ENCODE results near the gene SOBP. TPM values are rescaled to one million over a fixed set of nuclear protein-coding genes. Genes with fewer than 3 reads are reported as not detected.
A peak's percentile ranks its signal among the peaks of the same experiment; 100 is the strongest.

SOBP gene
- total RNA-seq, 1 donor from 2014 or later: 6.8 TPM

DNA sequence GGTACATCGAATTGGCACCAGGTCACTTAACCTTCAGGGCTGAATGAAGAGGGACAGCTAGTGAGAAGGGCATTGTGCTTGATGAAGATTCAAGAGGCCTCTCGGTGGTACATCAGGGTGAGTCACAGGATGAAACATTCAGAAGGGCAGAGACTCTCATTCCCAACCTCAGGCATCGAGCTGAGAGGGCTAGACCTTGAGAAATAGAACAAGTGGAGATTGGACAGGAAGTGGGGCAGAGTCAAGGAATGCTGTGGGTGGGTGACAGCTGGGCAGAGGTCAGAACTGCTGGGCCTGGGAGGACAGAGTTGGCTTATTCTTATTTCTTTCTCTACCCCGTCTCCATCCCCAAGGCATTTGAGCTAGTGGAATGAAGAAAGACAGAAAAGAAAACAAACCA lies 208.2 kb downstream of the SOBP start:
- Histone ChIP-seq H3K27ac (no peak overlapping the region), H3K4me1 (no peaks in the 10 kb centered on the region), H3K27me3 (no peaks in the 10 kb centered on the region), H3K4me3 (no peak overlapping the region), H3K9me3 (no peaks in the 10 kb centered on the region), H3K36me3 (no peaks in the 10 kb centered on the region)
- intact Hi-C loops (cut with DNase I): no loop called here
- ATAC-seq: peak; percentile 39
- DNase-seq: no peak
- TF ChIP-seq, protein P1, sequence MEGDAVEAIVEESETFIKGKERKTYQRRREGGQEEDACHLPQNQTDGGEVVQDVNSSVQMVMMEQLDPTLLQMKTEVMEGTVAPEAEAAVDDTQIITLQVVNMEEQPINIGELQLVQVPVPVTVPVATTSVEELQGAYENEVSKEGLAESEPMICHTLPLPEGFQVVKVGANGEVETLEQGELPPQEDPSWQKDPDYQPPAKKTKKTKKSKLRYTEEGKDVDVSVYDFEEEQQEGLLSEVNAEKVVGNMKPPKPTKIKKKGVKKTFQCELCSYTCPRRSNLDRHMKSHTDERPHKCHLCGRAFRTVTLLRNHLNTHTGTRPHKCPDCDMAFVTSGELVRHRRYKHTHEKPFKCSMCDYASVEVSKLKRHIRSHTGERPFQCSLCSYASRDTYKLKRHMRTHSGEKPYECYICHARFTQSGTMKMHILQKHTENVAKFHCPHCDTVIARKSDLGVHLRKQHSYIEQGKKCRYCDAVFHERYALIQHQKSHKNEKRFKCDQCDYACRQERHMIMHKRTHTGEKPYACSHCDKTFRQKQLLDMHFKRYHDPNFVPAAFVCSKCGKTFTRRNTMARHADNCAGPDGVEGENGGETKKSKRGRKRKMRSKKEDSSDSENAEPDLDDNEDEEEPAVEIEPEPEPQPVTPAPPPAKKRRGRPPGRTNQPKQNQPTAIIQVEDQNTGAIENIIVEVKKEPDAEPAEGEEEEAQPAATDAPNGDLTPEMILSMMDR (IDR thresholded peaks at IDR 0.05): no peak

DNA sequence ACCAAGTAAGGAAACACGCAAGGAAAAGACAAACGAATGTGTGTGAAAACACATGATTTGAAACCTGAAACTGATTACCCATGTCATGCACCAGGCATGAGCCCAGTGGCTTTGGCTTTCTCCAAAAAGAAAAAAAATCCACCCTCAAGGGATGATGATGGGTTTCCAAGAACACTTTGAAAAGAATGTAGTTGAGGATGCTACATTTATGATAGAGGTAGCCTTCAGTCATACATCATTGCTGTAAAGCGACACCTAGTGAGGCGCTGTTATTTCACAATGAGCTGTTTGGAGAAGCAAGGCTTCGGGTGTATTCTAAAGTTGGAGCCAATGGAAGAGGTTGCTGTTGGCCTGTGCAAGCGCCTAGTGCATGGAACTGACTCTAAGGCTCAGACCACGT lies 209.3 kb downstream of the SOBP start:
- H3K36me3 ChIP-seq: no peaks in the 10 kb centered on the region
- H3K9me3 ChIP-seq: no peaks in the 10 kb centered on the region
- intact Hi-C loops (cut with DNase I): no loop called here
- TF ChIP-seq, protein P1 (IDR thresholded peaks at IDR 0.05): no peak
- no peak overlapping the region for H3K27ac ChIP-seq
- no peak for ATAC-seq
- no peaks in the 10 kb centered on the region for H3K27me3 ChIP-seq
- no peaks in the 10 kb centered on the region for H3K4me1 ChIP-seq
- no peak overlapping the region for H3K4me3 ChIP-seq
- DNase-seq: no peak

DNA sequence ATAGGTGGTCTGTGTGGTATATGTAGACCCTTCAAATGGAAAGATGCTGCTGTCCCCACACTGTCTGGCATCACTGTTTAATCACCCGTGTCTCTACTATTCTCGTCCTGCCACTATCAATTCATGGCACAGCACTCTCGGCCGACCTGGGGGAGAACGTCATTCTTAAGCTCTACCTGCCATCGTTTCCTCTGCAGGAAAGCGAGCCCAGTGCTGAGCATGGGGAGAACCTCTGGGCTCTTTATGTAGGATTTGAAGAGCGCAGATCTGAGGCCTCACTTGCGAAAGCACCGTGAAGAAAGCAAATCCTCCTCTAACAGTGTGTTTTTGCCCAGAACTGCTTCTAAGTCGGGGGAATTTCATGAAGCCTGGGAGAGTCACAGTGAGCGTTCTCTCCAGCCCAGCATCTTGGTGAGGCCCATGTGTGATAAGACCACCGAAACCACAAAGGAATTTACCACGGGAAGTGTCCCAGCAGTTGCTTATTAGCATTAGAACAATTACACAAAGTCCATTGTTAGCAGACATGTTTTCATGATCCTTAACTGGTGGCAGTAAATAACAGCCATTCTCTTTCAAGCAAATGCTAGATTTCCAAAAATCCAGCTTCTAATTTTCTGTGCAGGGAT lies 209.9 kb downstream of the SOBP start:
- no peaks in the 10 kb centered on the region for H3K36me3 ChIP-seq
- TF ChIP-seq, protein P1 (IDR thresholded peaks at IDR 0.05): no peak
- DNase-seq (no peak), ATAC-seq (no peak)
- no peaks in the 10 kb centered on the region for H3K9me3 ChIP-seq
- H3K27ac ChIP-seq: no peak overlapping the region
- intact Hi-C loops (cut with DNase I): no loop called here
- no peaks in the 10 kb centered on the region for H3K27me3 ChIP-seq
- no peak overlapping the region for H3K4me3 ChIP-seq
- no peaks in the 10 kb centered on the region for H3K4me1 ChIP-seq

DNA sequence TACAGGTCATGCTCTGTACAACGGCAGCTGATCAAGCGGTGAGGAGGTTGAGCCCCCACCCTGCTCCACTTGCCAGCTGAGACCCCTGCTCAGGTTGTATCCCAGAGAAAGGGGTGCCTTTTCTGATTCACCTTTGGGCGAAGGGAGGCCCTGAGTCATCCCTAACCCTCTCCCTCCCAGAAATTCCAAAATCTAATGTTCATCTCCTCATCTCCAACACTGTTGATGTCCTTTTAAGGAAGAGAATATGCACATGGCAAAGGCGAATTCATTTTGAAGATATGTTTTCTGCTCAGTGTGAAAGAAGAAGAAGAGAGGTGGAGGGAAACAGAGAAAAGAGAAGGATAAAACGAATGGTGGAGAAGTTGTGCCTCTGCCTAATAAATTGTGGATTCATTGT lies 213.7 kb downstream of the SOBP start:
- intact Hi-C loops (cut with DNase I): no loop called here

DNA sequence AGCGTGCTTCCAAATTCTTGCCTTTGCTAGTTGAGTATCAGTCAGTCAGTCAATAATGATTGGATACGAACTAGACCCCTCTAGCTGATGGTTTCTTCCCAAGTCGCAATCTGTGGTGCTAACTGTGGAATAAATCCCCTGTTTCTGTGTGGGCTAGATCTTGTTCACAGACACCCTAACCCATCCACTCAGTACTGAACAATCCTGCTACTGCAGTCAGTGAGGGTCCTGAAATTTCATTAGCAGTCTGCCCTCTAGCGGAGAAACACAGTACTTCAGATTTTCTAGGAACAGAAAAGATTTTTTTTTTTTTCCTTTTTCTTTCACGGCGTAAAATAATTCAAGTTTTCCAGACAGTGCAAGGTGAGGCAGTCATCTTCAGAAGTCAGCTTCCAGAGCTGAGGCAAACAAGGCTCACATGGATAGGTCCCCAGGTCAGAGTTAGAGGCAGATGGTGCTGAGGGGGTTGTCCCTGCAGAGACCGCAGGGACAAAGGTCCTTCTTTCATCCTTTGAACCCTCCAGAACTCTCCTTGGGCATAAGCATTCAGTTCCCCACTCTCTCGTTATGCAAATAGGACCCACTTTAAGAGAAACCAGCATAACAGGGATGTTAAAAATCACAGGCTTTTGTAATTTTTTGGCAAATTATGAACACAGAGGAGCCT lies 214.6 kb downstream of the SOBP start:
- intact Hi-C loops (cut with DNase I): no loop called here
- no peak overlapping the region for H3K4me3 ChIP-seq
- no peaks in the 10 kb centered on the region for H3K9me3 ChIP-seq
- TF ChIP-seq, protein P1 (IDR thresholded peaks at IDR 0.05): peak; percentile 85
- H3K27ac ChIP-seq: no peak overlapping the region
- ATAC-seq (peak; percentile 66), DNase-seq (no peak)
- no peaks in the 10 kb centered on the region for H3K27me3 ChIP-seq
- H3K36me3 ChIP-seq: no peaks in the 10 kb centered on the region
- H3K4me1 ChIP-seq: no peaks in the 10 kb centered on the region

More for the DNA sequence above, 213.7 kb downstream of the SOBP start:
- no peak for DNase-seq
- Histone ChIP-seq H3K27ac (no peak overlapping the region), H3K9me3 (no peaks in the 10 kb centered on the region), H3K4me1 (no peaks in the 10 kb centered on the region), H3K36me3 (no peaks in the 10 kb centered on the region), H3K27me3 (no peaks in the 10 kb centered on the region), H3K4me3 (no peak overlapping the region)
- TF ChIP-seq, protein P1 (IDR thresholded peaks at IDR 0.05): no peak
- ATAC-seq: no peak
